H9 (cell line): Measurements from ENCODE around the gene GUK1. TPM values are rescaled to one million over a fixed set of nuclear protein-coding genes. Genes with fewer than 3 reads are reported as not detected.

Source experiments
- DNase-seq: peaks from one replicate; pipeline ENCODE4 v3.0.0-alpha.2; 2017
- H2AFZ ChIP-seq: one replicate; pipeline ENCODE4 v1.6.1; 2013; ENCODE audit warnings: mild to moderate bottlenecking, low read length, control low read depth, moderate library complexity
- H2AK5ac ChIP-seq: 2 replicates; pipeline ENCODE4 v1.6.1; 2013; ENCODE audit warnings: low read length, control low read depth, mixed read lengths; ENCODE audit not compliant: insufficient read length
- H2BK120ac ChIP-seq: one replicate; pipeline ENCODE4 v1.6.1; 2013; ENCODE audit warnings: low read depth, mild to moderate bottlenecking, low read length, control low read depth, inconsistent platforms; ENCODE audit not compliant: poor library complexity, severe bottlenecking
- H2BK12ac ChIP-seq: 2 replicates; pipeline ENCODE4 v1.6.1; 2013; ENCODE audit warnings: low read length, control low read depth, mixed read lengths, low read depth; ENCODE audit not compliant: insufficient read length
- H2BK15ac ChIP-seq: 2 replicates; pipeline ENCODE4 v1.6.1; 2013; ENCODE audit warnings: low read depth, low read length, control low read depth
- H2BK20ac ChIP-seq: one replicate; pipeline ENCODE4 v1.6.1; 2013; ENCODE audit warnings: low read depth, mild to moderate bottlenecking, low read length, control low read depth, inconsistent platforms; ENCODE audit not compliant: poor library complexity, severe bottlenecking
- H2BK5ac ChIP-seq: 2 replicates; pipeline ENCODE4 v1.6.1; 2013; ENCODE audit warnings: low read length, control low read depth, mixed read lengths; ENCODE audit not compliant: insufficient read length
- H3K14ac ChIP-seq: 2 replicates; pipeline ENCODE4 v1.6.1; 2013; ENCODE audit warnings: low read length, control low read depth; ENCODE audit not compliant: insufficient read depth
- H3K18ac ChIP-seq: 2 replicates; pipeline ENCODE4 v1.6.1; 2013; ENCODE audit warnings: low read depth, mild to moderate bottlenecking, mixed read lengths, low read length, control low read depth; ENCODE audit not compliant: insufficient read length
- H3K23ac ChIP-seq: 2 replicates; pipeline ENCODE4 v1.6.1; 2013; ENCODE audit warnings: low read length, control low read depth, mixed read lengths, low read depth; ENCODE audit not compliant: insufficient read length
- H3K23me2 ChIP-seq: 2 replicates; pipeline ENCODE4 v1.6.1; 2013; ENCODE audit warnings: low read depth, mild to moderate bottlenecking, mixed read lengths, low read length, control low read depth; ENCODE audit not compliant: insufficient read length, poor library complexity, severe bottlenecking
- H3K27ac ChIP-seq: 2 replicates; pipeline ENCODE4 v1.5.1; 2013; ENCODE audit warnings: low read length, control low read depth, mixed read lengths, low read depth; ENCODE audit not compliant: insufficient read length
- H3K27me3 ChIP-seq: 2 replicates; pipeline ENCODE4 v1.6.1; 2013; ENCODE audit warnings: low read length, control low read depth, inconsistent platforms; ENCODE audit not compliant: insufficient read depth
- H3K4ac ChIP-seq: 2 replicates; pipeline ENCODE4 v1.6.1; 2013; ENCODE audit warnings: low read depth, mild to moderate bottlenecking, control low read depth, inconsistent platforms, low read length, moderate library complexity
- H3K4me1 ChIP-seq: 2 replicates; pipeline ENCODE4 v1.6.1; 2013; ENCODE audit warnings: low read length, control low read depth, inconsistent platforms; ENCODE audit not compliant: insufficient read depth
- H3K4me2 ChIP-seq: 2 replicates; pipeline ENCODE4 v1.6.1; 2013; ENCODE audit warnings: low read length, control low read depth, mixed read lengths; ENCODE audit not compliant: insufficient read length, insufficient read depth
- H3K56ac ChIP-seq: 2 replicates; pipeline ENCODE4 v1.6.1; 2013; ENCODE audit warnings: low read depth, mild to moderate bottlenecking, mixed read lengths, low read length, control low read depth; ENCODE audit not compliant: insufficient read length
- H3K79me1 ChIP-seq: 2 replicates; pipeline ENCODE4 v1.6.1; 2013; ENCODE audit warnings: low read depth, mild to moderate bottlenecking, moderate library complexity, low read length, control low read depth, inconsistent platforms; ENCODE audit not compliant: insufficient read depth, poor library complexity, severe bottlenecking
- H3K79me2 ChIP-seq: 2 replicates; pipeline ENCODE4 v1.6.1; 2013; ENCODE audit warnings: low read length, control low read depth, inconsistent platforms; ENCODE audit not compliant: insufficient read depth
- H3K9ac ChIP-seq: 2 replicates; pipeline ENCODE4 v1.6.1; 2013; ENCODE audit warnings: low read length, control low read depth, mixed read lengths; ENCODE audit not compliant: insufficient read length; ENCODE audit errors: extremely low read depth
- H3K9me3 ChIP-seq: one replicate; pipeline ENCODE4 v1.6.1; 2013; ENCODE audit warnings: low read depth, low read length, inconsistent platforms; ENCODE audit not compliant: control insufficient read depth
- H3T11ph ChIP-seq: one replicate; pipeline ENCODE4 v1.6.1; 2013; ENCODE audit warnings: mild to moderate bottlenecking, low read length, control low read depth, inconsistent platforms
- H4K20me1 ChIP-seq: one replicate; pipeline ENCODE4 v1.6.1; 2013; ENCODE audit not compliant: control insufficient read depth, insufficient read length, insufficient read depth
- H4K5ac ChIP-seq: 2 replicates; pipeline ENCODE4 v1.6.1; 2013; ENCODE audit warnings: low read depth, mild to moderate bottlenecking, mixed read lengths, low read length, control low read depth; ENCODE audit not compliant: insufficient read length
- H4K8ac ChIP-seq: replicated peaks from 2 replicates; pipeline ENCODE4 v1.6.1; 2013; ENCODE audit warnings: low read length, control low read depth, mixed read lengths, low read depth; ENCODE audit not compliant: insufficient read length
- H4K91ac ChIP-seq: 2 replicates; pipeline ENCODE4 v1.6.1; 2013; ENCODE audit warnings: low read depth, mild to moderate bottlenecking, moderate library complexity, mixed read lengths, low read length, control low read depth; ENCODE audit not compliant: insufficient read length
- H3K27ac Mint-ChIP-seq, 3 experiments: 2 replicates in 2 of 3; 3 replicates in 1 of 3; pipeline ENCODE4 v1.8.0; 2020 to 2021; ENCODE audit warnings: mixed read lengths in 3 of 3, mild to moderate bottlenecking in 1 of 3, moderate library complexity in 1 of 3
- H3K27me3 Mint-ChIP-seq: 2 replicates; pipeline ENCODE4 v1.8.0; 2021; ENCODE audit warnings: low read depth, mild to moderate bottlenecking, moderate library complexity, mixed read lengths
- H3K36me3 Mint-ChIP-seq, 3 experiments: 2 replicates in 2 of 3; 3 replicates in 1 of 3; pipeline ENCODE4 v1.8.0; 2020 to 2021; ENCODE audit warnings: low read depth in 3 of 3, mixed read lengths in 3 of 3; ENCODE audit not compliant: insufficient read depth in 1 of 3
- H3K4me1 Mint-ChIP-seq, 2 experiments: 2 replicates each; pipeline ENCODE4 v1.8.0; 2020; ENCODE audit warnings: mixed read lengths in 2 of 2
- H3K4me3 Mint-ChIP-seq, 2 experiments: 2 replicates in 1 of 2; 3 replicates in 1 of 2; pipeline ENCODE4 v1.8.0; 2020 to 2021; ENCODE audit warnings: mild to moderate bottlenecking in 2 of 2, mixed read lengths in 2 of 2, moderate library complexity in 1 of 2
- H3K9me3 Mint-ChIP-seq, 2 experiments: 2 replicates in 1 of 2; 3 replicates in 1 of 2; pipeline ENCODE4 v1.8.0; 2020; ENCODE audit warnings: mild to moderate bottlenecking in 2 of 2, mixed read lengths in 2 of 2, moderate library complexity in 1 of 2
- WGBS: extraction: QIAGEN DNeasy Blood & Tissue Kit; methylation state at CpG from one replicate; pipeline ENCODE4 v1.1.7; 2013; ENCODE audit warnings: missing lambda C conversion rate, low lambda C conversion rate, mixed read lengths; ENCODE audit not compliant: insufficient read length; ENCODE audit errors: extremely low coverage; 5-methylcytosine and 5-hydroxymethylcytosine counted together
- total RNA-seq: library from RNA; stranded (reverse); gene quantifications from 2 replicates; pipeline ENCODE4 v1.2.1, GENCODE V29; 2021
- TF ChIP-seq, protein P1 (sequence below): fragments of 200-600 bp; sonication (generic); conservative IDR thresholded peaks from 3 replicates; pipeline ENCODE4 v1.8.0; 2021; ENCODE audit warnings: antibody characterized with exemption, mild to moderate bottlenecking

The GUK1 gene
- total RNA-seq, 1 experiment from 2014 or later = 88.2 TPM

DNA sequence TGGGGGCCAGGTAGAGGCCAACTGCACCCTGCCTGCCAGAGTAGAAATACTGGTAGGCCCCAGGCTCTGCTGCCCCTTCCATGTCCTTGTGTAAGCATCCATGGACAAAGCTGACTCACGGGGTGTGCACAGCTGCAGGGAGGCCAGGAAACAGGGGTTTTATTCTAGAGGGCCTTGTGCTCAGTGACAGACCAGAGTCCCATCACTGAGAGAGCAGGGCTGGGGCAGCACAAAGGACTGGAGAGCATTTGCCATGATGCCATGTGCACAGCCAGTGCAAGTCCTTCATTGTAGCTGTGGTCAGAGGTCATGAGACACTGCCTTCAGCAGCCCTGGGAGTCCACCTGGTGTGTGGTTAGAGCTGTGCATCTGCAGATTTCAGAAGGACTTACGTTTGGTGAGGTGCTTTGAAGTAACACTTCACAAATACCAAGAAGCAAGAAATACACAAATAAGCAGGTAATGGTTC lies 49.4 kb upstream of the GUK1 start:
- Histone ChIP-seq H4K20me1 (peaks cover 5% of the 10 kb centered on the region), H3T11ph (no peak overlapping the region), H3K14ac (no peak overlapping the region), H4K8ac (no peak overlapping the region), H2AFZ (no peak overlapping the region), H3K9ac (no peak overlapping the region), H4K91ac (no peak overlapping the region), H2AK5ac (no peak overlapping the region), H3K23me2 (no peaks in the 10 kb centered on the region), H3K27ac (no peak overlapping the region), H3K23ac (no peak overlapping the region), H3K79me1 (peaks cover 17% of the 10 kb centered on the region), H2BK120ac (no peak overlapping the region), H3K18ac (no peak overlapping the region), H3K4ac (no peak overlapping the region), H2BK5ac (no peak overlapping the region), H3K4me2 (no peak overlapping the region), H2BK15ac (no peak overlapping the region), H2BK20ac (no peak overlapping the region), H4K5ac (no peak overlapping the region), H3K9me3 (no peaks in the 10 kb centered on the region), H3K4me1 (no peaks in the 10 kb centered on the region), H3K56ac (no peak overlapping the region), H3K27me3 (no peaks in the 10 kb centered on the region), H2BK12ac (no peak overlapping the region), H3K79me2 (peaks cover 93% of the 10 kb centered on the region)
- H3K27ac Mint-ChIP-seq = peak overlapping the region in 1 of 3 experiments; percentile 73; a peak in 1 of 7 replicates
- no peaks in the 10 kb centered on the region for H3K27me3 Mint-ChIP-seq
- H3K9me3 Mint-ChIP-seq = peaks cover 8 to 11% of the 10 kb centered on the region in 2 experiments
- no CpG with 5 or more reads among the region's 2 CpGs for WGBS
- H3K36me3 Mint-ChIP-seq = peaks cover 26 to 39% (median 33%) of the 10 kb centered on the region in 3 experiments
- TF ChIP-seq, protein P1, sequence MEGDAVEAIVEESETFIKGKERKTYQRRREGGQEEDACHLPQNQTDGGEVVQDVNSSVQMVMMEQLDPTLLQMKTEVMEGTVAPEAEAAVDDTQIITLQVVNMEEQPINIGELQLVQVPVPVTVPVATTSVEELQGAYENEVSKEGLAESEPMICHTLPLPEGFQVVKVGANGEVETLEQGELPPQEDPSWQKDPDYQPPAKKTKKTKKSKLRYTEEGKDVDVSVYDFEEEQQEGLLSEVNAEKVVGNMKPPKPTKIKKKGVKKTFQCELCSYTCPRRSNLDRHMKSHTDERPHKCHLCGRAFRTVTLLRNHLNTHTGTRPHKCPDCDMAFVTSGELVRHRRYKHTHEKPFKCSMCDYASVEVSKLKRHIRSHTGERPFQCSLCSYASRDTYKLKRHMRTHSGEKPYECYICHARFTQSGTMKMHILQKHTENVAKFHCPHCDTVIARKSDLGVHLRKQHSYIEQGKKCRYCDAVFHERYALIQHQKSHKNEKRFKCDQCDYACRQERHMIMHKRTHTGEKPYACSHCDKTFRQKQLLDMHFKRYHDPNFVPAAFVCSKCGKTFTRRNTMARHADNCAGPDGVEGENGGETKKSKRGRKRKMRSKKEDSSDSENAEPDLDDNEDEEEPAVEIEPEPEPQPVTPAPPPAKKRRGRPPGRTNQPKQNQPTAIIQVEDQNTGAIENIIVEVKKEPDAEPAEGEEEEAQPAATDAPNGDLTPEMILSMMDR = no peak
- H3K4me3 Mint-ChIP-seq = no peak overlapping the region
- no peak for DNase-seq
- peaks cover 22 to 33% of the 10 kb centered on the region in 2 experiments for H3K4me1 Mint-ChIP-seq
